Neural progenitor cell (in vitro differentiated cells): Measurements from ENCODE around the gene MYOF. TPM values are rescaled to one million over a fixed set of nuclear protein-coding genes. Genes with fewer than 3 reads are reported as not detected.

Experiments used
- DNase-seq: peaks from one replicate; pipeline ENCODE4 v3.0.0-alpha.2; 2016; ENCODE audit warnings: low spot score
- H2AFZ ChIP-seq: fragments of 200-600 bp; sonication (generic); replicated peaks from 2 replicates; pipeline ENCODE4 v1.6.1; 2016; ENCODE audit warnings: antibody characterized with exemption
- H3F3A ChIP-seq: fragments of 200-600 bp; sonication (generic); 2 replicates; pipeline ENCODE4 v1.6.1; 2016; ENCODE audit warnings: antibody characterized with exemption, low read depth
- H3K27ac ChIP-seq: fragments of 200-600 bp; sonication (generic); 2 replicates; pipeline ENCODE4 v1.5.1; 2016; ENCODE audit warnings: mild to moderate bottlenecking
- H3K27me3 ChIP-seq: fragments of 200-600 bp; sonication (generic); 2 replicates; pipeline ENCODE4 v1.6.1; 2016; ENCODE audit warnings: mild to moderate bottlenecking, moderate library complexity
- H3K36me3 ChIP-seq: fragments of 200-600 bp; sonication (generic); 2 replicates; pipeline ENCODE4 v1.5.1; 2016
- H3K4me1 ChIP-seq: fragments of 200-600 bp; sonication (generic); 2 replicates; pipeline ENCODE4 v1.6.1; 2016; ENCODE audit warnings: mixed run types
- H3K4me2 ChIP-seq: fragments of 200-600 bp; sonication (generic); 2 replicates; pipeline ENCODE4 v1.6.1; 2016
- H3K4me3 ChIP-seq: fragments of 200-600 bp; sonication (generic); 2 replicates; pipeline ENCODE4 v1.5.1; 2016
- H3K79me2 ChIP-seq: fragments of 200-600 bp; sonication (generic); 2 replicates; pipeline ENCODE4 v1.6.1; 2016; ENCODE audit warnings: low read depth
- H3K9ac ChIP-seq: fragments of 200-600 bp; sonication (generic); 2 replicates; pipeline ENCODE4 v1.6.1; 2016
- H3K9me3 ChIP-seq: fragments of 200-600 bp; sonication (generic); 2 replicates; pipeline ENCODE4 v1.5.1; 2016; ENCODE audit warnings: low read depth
- H4K20me1 ChIP-seq: fragments of 200-600 bp; sonication (generic); 2 replicates; pipeline ENCODE4 v1.6.1; 2016; ENCODE audit warnings: low read depth
- H3K27ac Mint-ChIP-seq: 3 replicates; pipeline ENCODE4 v1.8.0; 2021; ENCODE audit warnings: mixed read lengths
- H3K27me3 Mint-ChIP-seq: 2 replicates; pipeline ENCODE4 v1.8.0; 2022; ENCODE audit warnings: low read depth, mild to moderate bottlenecking, inconsistent platforms, moderate library complexity, mixed read lengths; ENCODE audit not compliant: insufficient read depth
- H3K36me3 Mint-ChIP-seq: 3 replicates; pipeline ENCODE4 v1.8.0; 2021; ENCODE audit warnings: mixed read lengths
- H3K4me1 Mint-ChIP-seq: 3 replicates; pipeline ENCODE4 v1.8.0; 2021; ENCODE audit warnings: mixed read lengths
- H3K4me3 Mint-ChIP-seq: 3 replicates; pipeline ENCODE4 v1.8.0; 2021; ENCODE audit warnings: mild to moderate bottlenecking, moderate library complexity, mixed read lengths
- H3K9me3 Mint-ChIP-seq: 3 replicates; pipeline ENCODE4 v1.8.0; 2020; ENCODE audit warnings: mixed read lengths
- CTCF ChIP-seq: fragments of 200-600 bp; sonication (generic); IDR thresholded peaks from 2 replicates; pipeline ENCODE4 v1.5.1; 2017; ENCODE audit warnings: antibody characterized with exemption, mild to moderate bottlenecking
- EZH2 ChIP-seq: fragments of 200-600 bp; sonication (generic); IDR thresholded peaks from 2 replicates; pipeline ENCODE4 v1.6.1; 2017; ENCODE audit warnings: antibody characterized with exemption, mild to moderate bottlenecking, moderate library complexity
- EZH2phosphoT487 ChIP-seq: fragments of 200-600 bp; sonication (generic); IDR thresholded peaks from 2 replicates; pipeline ENCODE4 v1.6.1; 2017; ENCODE audit warnings: antibody characterized with exemption
- total RNA-seq: library from RNA; depleted of rRNA; stranded (reverse); fragments of >200 nt; gene quantifications from 2 replicates; pipeline ENCODE4 v1.2.3, GENCODE V29; 2015; ENCODE audit warnings: low replicate concordance

The MYOF gene
- total RNA-seq, 1 donor from 2014 or later = 1.6 TPM

GRCh38 chr10:93501650-93502049, 19.5 kb upstream of the MYOF start:
- H3F3A ChIP-seq = peaks cover 4% of the 10 kb centered on the region
- no peak overlapping the region for H3K9ac ChIP-seq
- DNase-seq = no peak
- no peak overlapping the region for H3K4me3 Mint-ChIP-seq
- TF ChIP-seq EZH2phosphoT487 = no peak
- TF ChIP-seq CTCF = no peak
- no peak for TF ChIP-seq EZH2
- H3K4me1 Mint-ChIP-seq = peaks cover 19% of the 10 kb centered on the region
- H3K27ac ChIP-seq = no peak overlapping the region
- no peak overlapping the region for H3K4me2 ChIP-seq
- peaks cover 21% of the 10 kb centered on the region for H3K36me3 Mint-ChIP-seq
- H3K36me3 ChIP-seq = peaks cover 13% of the 10 kb centered on the region
- peaks cover 7% of the 10 kb centered on the region for H3K4me1 ChIP-seq
- H4K20me1 ChIP-seq = no peaks in the 10 kb centered on the region
- no peak overlapping the region for H2AFZ ChIP-seq
- no peaks in the 10 kb centered on the region for H3K27me3 ChIP-seq
- no peaks in the 10 kb centered on the region for H3K27me3 Mint-ChIP-seq
- no peak overlapping the region for H3K4me3 ChIP-seq
- no peak overlapping the region for H3K27ac Mint-ChIP-seq
- H3K79me2 ChIP-seq = peaks cover 59% of the 10 kb centered on the region
- H3K9me3 ChIP-seq = no peaks in the 10 kb centered on the region
- H3K9me3 Mint-ChIP-seq = no peaks in the 10 kb centered on the region

GRCh38 chr10:93498166-93498565, 16.0 kb upstream of the MYOF start:
- DNase-seq = no peak
- H3F3A ChIP-seq = peaks cover 11% of the 10 kb centered on the region
- Mint-ChIP-seq H3K4me1 (peaks cover 29% of the 10 kb centered on the region), H3K36me3 (peaks cover 13% of the 10 kb centered on the region), H3K27ac (no peak overlapping the region), H3K4me3 (peak overlapping the region; percentile 93), H3K27me3 (no peaks in the 10 kb centered on the region), H3K9me3 (no peaks in the 10 kb centered on the region)
- H2AFZ ChIP-seq = no peak overlapping the region
- no peaks in the 10 kb centered on the region for H3K9me3 ChIP-seq
- no peaks in the 10 kb centered on the region for H4K20me1 ChIP-seq
- no peak overlapping the region for H3K27ac ChIP-seq
- H3K79me2 ChIP-seq = peaks cover 59% of the 10 kb centered on the region
- H3K36me3 ChIP-seq = peaks cover 5% of the 10 kb centered on the region
- peaks cover 14% of the 10 kb centered on the region for H3K27me3 ChIP-seq
- TF ChIP-seq EZH2 = no peak
- no peak for TF ChIP-seq EZH2phosphoT487
- H3K4me2 ChIP-seq = peak overlapping the region; percentile 77
- no peak overlapping the region for H3K9ac ChIP-seq
- H3K4me1 ChIP-seq = peaks cover 10% of the 10 kb centered on the region
- H3K4me3 ChIP-seq = peak overlapping the region; percentile 76

- Histone ChIP-seq H4K20me1 (no peaks in the 10 kb centered on the region), H3K9me3 (no peaks in the 10 kb centered on the region), H3F3A (peaks cover 15% of the 10 kb centered on the region), H3K9ac (no peak within 1 kb of the TSS), H3K27me3 (peaks cover 14% of the 10 kb centered on the region), H3K27ac (no peak within 1 kb of the TSS), H3K36me3 (no peaks in the 10 kb centered on the region), H3K4me3 (peak within 1 kb of the TSS; percentile 76), H3K79me2 (peaks cover 49% of the 10 kb centered on the region), H3K4me2 (peak within 1 kb of the TSS; percentile 77), H2AFZ (peak within 1 kb of the TSS; percentile 85), H3K4me1 (peaks cover 10% of the 10 kb centered on the region)
- Mint-ChIP-seq H3K9me3 (no peaks in the 10 kb centered on the region), H3K27me3 (no peaks in the 10 kb centered on the region), H3K4me1 (peaks cover 33% of the 10 kb centered on the region), H3K27ac (peak within 1 kb of the TSS; percentile 87), H3K4me3 (peak within 1 kb of the TSS; percentile 93), H3K36me3 (peaks cover 10% of the 10 kb centered on the region)
- no peak for TF ChIP-seq EZH2
- TF ChIP-seq CTCF = no peak
- TF ChIP-seq EZH2phosphoT487 = no peak
- peak; percentile 98 for DNase-seq
Measured at GRCh38 chr10:93496322-93497041, 14.3 kb upstream of the MYOF start, which contains the start of gene CEP55. TSS of gene CEP55 (plus strand) at chr10:93496612. CDS start at chr10:93500052, 3,440 bp downstream.
